Panc1 (cell line): ENCODE results near the gene ASMTL. TPM values are rescaled to one million over a fixed set of nuclear protein-coding genes. Genes with fewer than 3 reads are reported as not detected.
"Not testable (repeated sequence)": the region's sequence is repeated elsewhere in the genome, so short reads cannot be mapped to it uniquely, and the experiment has no call there.

Source experiments
- ATAC-seq: fragments of 200-7000 bp; cut with Tn5 transposase; 2 replicates; pipeline ENCODE4 v1.9.1; 2020; ENCODE audit warnings: mild to moderate bottlenecking, moderate library complexity
- BruUV-seq: library from RNA; stranded (reverse); fragments of 400-500 nt; replicated peaks from 2 replicates; lab custom pipeline; 2021; lab: Mats Ljungman, UMichigan
- CTCF ChIA-PET: fragments of 300-600 bp; sonication (Branson Sonifier 250); formaldehyde crosslinking; loops from one replicate; lab custom pipeline; 2022; ENCODE audit warnings: antibody characterized with exemption; lab: Charles Lee
- POLR2A ChIA-PET: fragments of 300-600 bp; sonication (Branson Sonifier 250); formaldehyde crosslinking; loops from one replicate; lab custom pipeline; 2022; ENCODE audit warnings: antibody characterized with exemption; lab: Charles Lee
- DNase-seq: peaks from one replicate; pipeline ENCODE4 v3.0.0-alpha.2; 2010; ENCODE audit warnings: low read depth, low spot score
- H3K27ac ChIP-seq: 2 replicates; pipeline ENCODE4 v1.5.1; 2011; ENCODE audit warnings: mild to moderate bottlenecking, low read length, inconsistent platforms
- H3K27me3 ChIP-seq: fragments of 200-500 bp; sonication (Bioruptor generic); 2 replicates; pipeline ENCODE4 v1.6.0; 2014; ENCODE audit warnings: low read length, inconsistent platforms; ENCODE audit not compliant: control insufficient read depth, insufficient read depth
- H3K36me3 ChIP-seq: fragments of 200-500 bp; sonication (Bioruptor generic); 2 replicates; pipeline ENCODE4 v1.5.1; 2014; ENCODE audit warnings: inconsistent platforms, mild to moderate bottlenecking, low read length, moderate library complexity; ENCODE audit not compliant: control insufficient read depth, insufficient read depth
- H3K4me1 ChIP-seq: 2 replicates; pipeline ENCODE4 v1.5.1; 2011; ENCODE audit warnings: inconsistent platforms, mild to moderate bottlenecking, low read length, moderate library complexity; ENCODE audit not compliant: control insufficient read depth, insufficient read depth
- H3K4me3 ChIP-seq, 2 experiments: 2 replicates each; pipeline ENCODE4 v1.5.1; 2011 to 2012; ENCODE audit warnings: low read depth in 2 of 2, low read length in 2 of 2, mild to moderate bottlenecking in 2 of 2, inconsistent platforms in 1 of 2, moderate library complexity in 1 of 2
- H3K9me3 ChIP-seq: fragments of 200-500 bp; sonication (Bioruptor generic); 2 replicates; pipeline ENCODE4 v1.5.1; 2014; ENCODE audit warnings: low read depth, mild to moderate bottlenecking, inconsistent platforms, low read length, moderate library complexity; ENCODE audit not compliant: control insufficient read depth, insufficient read depth
- POLR2AphosphoS5 ChIP-seq: IDR thresholded peaks from 2 replicates; pipeline ENCODE4 v1.6.1; 2012; ENCODE audit warnings: mild to moderate bottlenecking, low read depth, low read length, moderate library complexity
- REST ChIP-seq, 2 experiments: IDR thresholded peaks; 2 replicates each; pipeline ENCODE4 v1.6.1; 2011 to 2012; ENCODE audit warnings: low read depth in 2 of 2, control low read depth in 1 of 2, low read length in 1 of 2, mild to moderate bottlenecking in 1 of 2, moderate library complexity in 1 of 2; ENCODE audit not compliant: insufficient read depth in 1 of 2
- SIN3A ChIP-seq: IDR thresholded peaks from 2 replicates; pipeline ENCODE4 v1.6.1; 2012; ENCODE audit warnings: low read depth, mild to moderate bottlenecking, low read length, moderate library complexity, borderline replicate concordance; ENCODE audit not compliant: insufficient read depth
- TCF7L2 ChIP-seq: IDR thresholded peaks from 2 replicates; pipeline ENCODE4 v1.6.1; 2011; ENCODE audit warnings: mild to moderate bottlenecking, low read depth, low read length, inconsistent platforms
- in situ Hi-C: cut with HindIII; loops from 2 replicates; pipeline ENCODE4 v1.10.0; 2016; ENCODE audit warnings: low sequenced_read_pairs, low pct_unique_long_range_greater_than_20kb
- intact Hi-C: fragments of 100-400 bp; cut with micrococcal nuclease; formaldehyde crosslinking; loops from one replicate; pipeline ENCODE4 v1.10.0; 2022; ENCODE audit not compliant: unreplicated experiment
- total RNA-seq: library from RNA; stranded (reverse); gene quantifications from one replicate; pipeline ENCODE4 v1.2.1, GENCODE V29; 2021; ENCODE audit not compliant: unreplicated experiment
- TF ChIP-seq, protein P1 (sequence below): fragments of 450-650 bp; IDR thresholded peaks from 2 replicates; pipeline ENCODE4 v1.5.1; 2017; ENCODE audit warnings: mild to moderate bottlenecking

Gene ASMTL
- total RNA-seq, 1 experiment from 2014 or later = 16.5 TPM

DNA sequence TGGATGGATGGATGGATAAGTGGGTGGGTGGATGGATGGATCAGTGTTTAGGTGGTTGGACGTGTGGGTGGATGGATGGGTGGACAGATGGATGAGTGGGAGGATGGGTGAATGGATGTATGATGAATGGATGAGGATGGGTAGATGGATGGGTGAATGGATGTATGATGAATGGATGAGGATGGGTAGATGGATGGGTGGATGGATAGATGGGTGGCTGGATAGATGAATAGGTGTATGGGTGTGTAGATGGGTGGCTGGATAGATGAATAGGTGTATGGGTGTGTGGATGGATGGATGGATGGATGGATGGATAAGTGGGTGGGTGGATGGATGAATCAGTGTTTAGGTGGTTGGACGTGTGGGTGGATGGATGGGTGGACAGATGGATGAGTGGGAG lies 21.9 kb upstream of the ASMTL start:
- ATAC-seq, H3K4me1 ChIP-seq, in situ Hi-C loops, H3K27me3 ChIP-seq, POLR2A ChIA-PET, intact Hi-C loops, DNase-seq, H3K4me3 ChIP-seq, CTCF ChIA-PET, H3K9me3 ChIP-seq, H3K36me3 ChIP-seq, H3K27ac ChIP-seq, BruUV-seq: not testable (repeated sequence)

GRCh38 chrX:1472975-1473374 lies 20.3 kb upstream of the ASMTL start:
- intact Hi-C loops = no loop called here
- H3K36me3 ChIP-seq = no peaks in the 10 kb centered on the region
- CTCF ChIA-PET = no interaction called here

More at GRCh38 chrX:1472975-1473374, 20.3 kb upstream of the ASMTL start:
- Histone ChIP-seq H3K27me3 (no peaks in the 10 kb centered on the region), H3K4me1 (no peaks in the 10 kb centered on the region), H3K9me3 (no peaks in the 10 kb centered on the region), H3K4me3 (no peak overlapping the region), H3K27ac (no peak overlapping the region)
- no peak for ATAC-seq
- TF ChIP-seq REST (IDR thresholded peaks at IDR 0.05; ENCODE audit: insufficient read depth in 1 of 2, low read depth in 2 of 2, low read length in 1 of 2) = no peak
- TF ChIP-seq TCF7L2 = no peak
- TF ChIP-seq POLR2AphosphoS5 = no peak
- TF ChIP-seq, protein P1, sequence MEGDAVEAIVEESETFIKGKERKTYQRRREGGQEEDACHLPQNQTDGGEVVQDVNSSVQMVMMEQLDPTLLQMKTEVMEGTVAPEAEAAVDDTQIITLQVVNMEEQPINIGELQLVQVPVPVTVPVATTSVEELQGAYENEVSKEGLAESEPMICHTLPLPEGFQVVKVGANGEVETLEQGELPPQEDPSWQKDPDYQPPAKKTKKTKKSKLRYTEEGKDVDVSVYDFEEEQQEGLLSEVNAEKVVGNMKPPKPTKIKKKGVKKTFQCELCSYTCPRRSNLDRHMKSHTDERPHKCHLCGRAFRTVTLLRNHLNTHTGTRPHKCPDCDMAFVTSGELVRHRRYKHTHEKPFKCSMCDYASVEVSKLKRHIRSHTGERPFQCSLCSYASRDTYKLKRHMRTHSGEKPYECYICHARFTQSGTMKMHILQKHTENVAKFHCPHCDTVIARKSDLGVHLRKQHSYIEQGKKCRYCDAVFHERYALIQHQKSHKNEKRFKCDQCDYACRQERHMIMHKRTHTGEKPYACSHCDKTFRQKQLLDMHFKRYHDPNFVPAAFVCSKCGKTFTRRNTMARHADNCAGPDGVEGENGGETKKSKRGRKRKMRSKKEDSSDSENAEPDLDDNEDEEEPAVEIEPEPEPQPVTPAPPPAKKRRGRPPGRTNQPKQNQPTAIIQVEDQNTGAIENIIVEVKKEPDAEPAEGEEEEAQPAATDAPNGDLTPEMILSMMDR = no peak
- no peak for TF ChIP-seq SIN3A
- no TSS peak for BruUV-seq
- in situ Hi-C loops = no loop called here
- POLR2A ChIA-PET = no interaction called here
- no peak for DNase-seq
